GM12801 (cell line): ENCODE results near the gene CCDC15.

Experiments used
- CTCF ChIP-seq: IDR thresholded peaks from one replicate; pipeline ENCODE4 v1.5.1; 2011; ENCODE audit warnings: control low read depth; ENCODE audit not compliant: insufficient read length; ENCODE audit errors: extremely low read depth

Gene CCDC15

GRCh38 chr11:125062931-125063428 is 109.0 kb downstream of the CCDC15 start, which contains the start of gene SLC37A2:
SLC37A2 (plus strand) TSS chr11:125063305; CDS start chr11:125063368, 63 bp downstream.
- TF ChIP-seq CTCF: no peak

- no peak for TF ChIP-seq CTCF
These were observed 109.5 kb downstream of the CCDC15 start for GRCh38 chr11:125063429-125064043.

- TF ChIP-seq CTCF: no peak
These were observed 110.1 kb downstream of the CCDC15 start for GRCh38 chr11:125064070-125064469.

- no peak for TF ChIP-seq CTCF
These were observed 114.4 kb downstream of the CCDC15 start for GRCh38 chr11:125068368-125068767.

GRCh38 chr11:125069008-125069407 is 115.0 kb downstream of the CCDC15 start:
- TF ChIP-seq CTCF: no peak

- no peak for TF ChIP-seq CTCF
These were observed 115.8 kb downstream of the CCDC15 start for GRCh38 chr11:125069796-125070195.

- no peak for TF ChIP-seq CTCF
These were observed 116.8 kb downstream of the CCDC15 start for GRCh38 chr11:125070699-125071254.
